PC-3 (cell line): ENCODE measurements around the gene IP6K1. TPM values are rescaled to one million over a fixed set of nuclear protein-coding genes. Genes with fewer than 3 reads are reported as not detected.

Experiments used
- ATAC-seq: fragments of 200-7000 bp; cut with Tn5 transposase; 2 replicates; pipeline ENCODE4 v1.9.1; 2020; ENCODE audit warnings: mild to moderate bottlenecking, moderate library complexity
- BruUV-seq: library from RNA; stranded (reverse); fragments of 400-500 nt; replicated peaks from 2 replicates; lab custom pipeline; 2021; lab: Mats Ljungman, UMichigan
- CTCF ChIA-PET: fragments of 300-600 bp; sonication (Branson Sonifier 250); formaldehyde crosslinking; loops from one replicate; lab custom pipeline; 2022; ENCODE audit warnings: antibody characterized with exemption; lab: Charles Lee
- POLR2A ChIA-PET: fragments of 300-600 bp; sonication (Branson Sonifier 250); formaldehyde crosslinking; loops from one replicate; lab custom pipeline; 2022; ENCODE audit warnings: antibody characterized with exemption; ENCODE audit not compliant: unreplicated experiment; lab: Charles Lee
- DNase-seq: peaks from one replicate; pipeline ENCODE4 v3.0.0-alpha.2; 2015
- H2AFZ ChIP-seq: fragments of 300-600 bp; sonication (generic); 2 replicates; pipeline ENCODE4 v1.6.0; 2016; ENCODE audit warnings: antibody characterized with exemption, low read length
- H3F3A ChIP-seq: fragments of 300-600 bp; sonication (generic); one replicate; pipeline ENCODE4 v1.6.0; 2017; ENCODE audit warnings: antibody characterized with exemption, low read length, control low read depth, mild to moderate bottlenecking; ENCODE audit not compliant: unreplicated experiment
- H3K27ac ChIP-seq: fragments of 300-600 bp; sonication (generic); 2 replicates; pipeline ENCODE4 v1.5.1; 2016; ENCODE audit warnings: mild to moderate bottlenecking, low read length
- H3K27me3 ChIP-seq: fragments of 300-600 bp; sonication (generic); 2 replicates; pipeline ENCODE4 v1.6.1; 2016; ENCODE audit warnings: low read length, mixed read lengths
- H3K36me3 ChIP-seq: fragments of 300-600 bp; sonication (generic); 2 replicates; pipeline ENCODE4 v1.6.1; 2016; ENCODE audit warnings: low read depth, mixed run types, low read length, mixed read lengths
- H3K4me1 ChIP-seq: fragments of 300-600 bp; sonication (generic); 2 replicates; pipeline ENCODE4 v1.5.1; 2016; ENCODE audit warnings: low read length; ENCODE audit not compliant: insufficient read depth
- H3K4me2 ChIP-seq: fragments of 300-600 bp; sonication (generic); 2 replicates; pipeline ENCODE4 v1.6.0; 2016; ENCODE audit warnings: low read length
- H3K4me3 ChIP-seq: fragments of 300-600 bp; sonication (generic); 2 replicates; pipeline ENCODE4 v1.5.1; 2016; ENCODE audit warnings: mild to moderate bottlenecking, low read length, mixed read lengths
- H3K79me2 ChIP-seq: fragments of 300-600 bp; sonication (generic); 2 replicates; pipeline ENCODE4 v1.6.1; 2017; ENCODE audit warnings: low read length, mixed read lengths
- H3K9ac ChIP-seq: fragments of 300-600 bp; sonication (generic); 2 replicates; pipeline ENCODE4 v1.6.0; 2016; ENCODE audit warnings: mild to moderate bottlenecking, low read length
- H3K9me2 ChIP-seq: fragments of 300-600 bp; sonication (generic); replicated peaks from 2 replicates; pipeline ENCODE4 v1.6.1; 2016; ENCODE audit warnings: mixed run types, low read length, mixed read lengths
- H3K9me3 ChIP-seq: fragments of 300-600 bp; sonication (generic); 2 replicates; pipeline ENCODE4 v1.6.1; 2016; ENCODE audit warnings: low read length, mixed read lengths
- H4K20me1 ChIP-seq: fragments of 300-600 bp; sonication (generic); 2 replicates; pipeline ENCODE4 v1.6.1; 2016; ENCODE audit warnings: low read length, mixed read lengths
- CTCF ChIP-seq: fragments of 300-600 bp; sonication (generic); conservative IDR thresholded peaks from 2 replicates; pipeline ENCODE4 v1.5.1; 2017; ENCODE audit warnings: antibody characterized with exemption, low read depth, mild to moderate bottlenecking, low read length
- EZH2 ChIP-seq: fragments of 300-600 bp; sonication (generic); IDR thresholded peaks from one replicate; pipeline ENCODE4 v1.6.1; 2017; ENCODE audit warnings: antibody characterized with exemption, mild to moderate bottlenecking, low read length; ENCODE audit not compliant: unreplicated experiment
- EZH2phosphoT487 ChIP-seq: fragments of 300-600 bp; sonication (generic); IDR thresholded peaks from 2 replicates; pipeline ENCODE4 v1.6.1; 2018; ENCODE audit warnings: mild to moderate bottlenecking, antibody characterized with exemption, low read length, borderline replicate concordance
- intact Hi-C: fragments of 100-400 bp; cut with micrococcal nuclease; formaldehyde crosslinking; loops from 2 replicates; pipeline ENCODE4 v1.9.0; 2023
- total RNA-seq: library from RNA; depleted of rRNA; stranded (reverse); fragments of >200 nt; gene quantifications from 2 replicates; pipeline ENCODE4 v1.2.3, GENCODE V29; 2014

The IP6K1 gene
- total RNA-seq, 1 experiment from 2014 or later = 50.3 TPM

GRCh38 chr3:49713336-49714105 lies 72.8 kb downstream of the IP6K1 start:
- ChIA-PET CTCF (no interaction called here), POLR2A (no interaction called here)
- intact Hi-C loops = no loop called here
- Histone ChIP-seq H3K4me3 (no peak overlapping the region), H3K9me2 (no peaks in the 10 kb centered on the region), H3F3A (no peaks in the 10 kb centered on the region), H3K36me3 (no peaks in the 10 kb centered on the region), H3K4me1 (no peaks in the 10 kb centered on the region), H4K20me1 (no peaks in the 10 kb centered on the region), H3K27ac (no peak overlapping the region), H3K27me3 (no peaks in the 10 kb centered on the region), H3K79me2 (no peaks in the 10 kb centered on the region), H3K4me2 (no peak overlapping the region), H2AFZ (no peak overlapping the region), H3K9ac (no peak overlapping the region), H3K9me3 (no peaks in the 10 kb centered on the region)
- TF ChIP-seq CTCF (no peak), EZH2 (no peak), EZH2phosphoT487 (no peak)
- BruUV-seq = no TSS peak
- DNase-seq = no peak
- ATAC-seq = no peak

GRCh38 chr3:49712631-49713317 lies 73.6 kb downstream of the IP6K1 start:
- Histone ChIP-seq H3K79me2 (no peaks in the 10 kb centered on the region), H3F3A (no peaks in the 10 kb centered on the region), H2AFZ (no peak overlapping the region), H3K27me3 (no peaks in the 10 kb centered on the region), H3K4me1 (no peaks in the 10 kb centered on the region), H3K9ac (no peak overlapping the region), H3K4me2 (no peak overlapping the region), H3K36me3 (no peaks in the 10 kb centered on the region), H3K4me3 (no peak overlapping the region), H3K9me3 (no peaks in the 10 kb centered on the region), H4K20me1 (no peaks in the 10 kb centered on the region), H3K9me2 (no peaks in the 10 kb centered on the region), H3K27ac (no peak overlapping the region)
- CTCF ChIA-PET = no interaction called here
- POLR2A ChIA-PET = no interaction called here
- intact Hi-C loops = no loop called here
- ATAC-seq = no peak
- BruUV-seq = no TSS peak
- TF ChIP-seq EZH2 (no peak), EZH2phosphoT487 (no peak), CTCF (no peak)
- DNase-seq = no peak

- CTCF ChIA-PET = no interaction called here
- POLR2A ChIA-PET = no interaction called here
- intact Hi-C loops = no loop called here
Measured at GRCh38 chr3:49712166-49712565, 74.2 kb downstream of the IP6K1 start.

More at GRCh38 chr3:49712166-49712565, 74.2 kb downstream of the IP6K1 start:
- Histone ChIP-seq H3K27me3 (no peaks in the 10 kb centered on the region), H3K9me3 (no peaks in the 10 kb centered on the region), H2AFZ (no peak overlapping the region), H3K4me3 (no peak overlapping the region), H3K27ac (no peak overlapping the region), H3K9ac (no peak overlapping the region), H3K36me3 (no peaks in the 10 kb centered on the region), H3K9me2 (no peaks in the 10 kb centered on the region), H4K20me1 (no peaks in the 10 kb centered on the region), H3K4me2 (no peak overlapping the region), H3F3A (no peaks in the 10 kb centered on the region), H3K79me2 (no peaks in the 10 kb centered on the region), H3K4me1 (no peaks in the 10 kb centered on the region)
- TF ChIP-seq EZH2 = no peak
- no peak for TF ChIP-seq EZH2phosphoT487
- no peak for TF ChIP-seq CTCF
- ATAC-seq (no peak), DNase-seq (no peak)
- no TSS peak for BruUV-seq
